Measurements from ENCODE around the gene POU1F1.

GRCh38 chr3:87309601-87310000, 33.2 kb upstream of the POU1F1 start:
- TF ChIP-seq CTCF (IDR thresholded peaks at IDR 0.05; ENCODE audit: low read depth, low read length, poor library complexity, severe bottlenecking), result no peak
- no peak for TF ChIP-seq EZH2phosphoT487 (IDR thresholded peaks at IDR 0.05; ENCODE audit: borderline replicate concordance, low read length)
